RPMI7951 (cell line): ENCODE results near the gene PDZRN3. TPM values are rescaled to one million over a fixed set of nuclear protein-coding genes. Genes with fewer than 3 reads are reported as not detected.

ENCODE experiments used
- DNase-seq: peaks from one replicate; pipeline ENCODE4 v3.0.0-alpha.2; 2012; ENCODE audit warnings: low read depth
- total RNA-seq: library from RNA; depleted of rRNA; stranded (reverse); fragments of >200 nt; shearing (Covaris generic); gene quantifications from 2 replicates; pipeline ENCODE4 v1.2.3, GENCODE V29; 2014

Gene PDZRN3
- total RNA-seq, 1 experiment from 2014 or later, result 3.8 TPM

GRCh38 chr3:73341272-73341935 lies 283.3 kb downstream of the PDZRN3 start:
- DNase-seq, result no peak

- no peak for DNase-seq
Measured at GRCh38 chr3:73332558-73332957, 292.2 kb downstream of the PDZRN3 start.
